MM.1S (cell line): ENCODE data around the gene ESPN.

ENCODE experiments used
- DNase-seq: peaks from one replicate; pipeline ENCODE4 v3.0.0-alpha.2; 2015
- H2AFZ ChIP-seq: fragments of 300-600 bp; sonication (generic); 2 replicates; pipeline ENCODE4 v1.6.0; 2016; ENCODE audit warnings: antibody characterized with exemption, low read length
- H3F3A ChIP-seq: fragments of 300-600 bp; sonication (generic); 2 replicates; pipeline ENCODE4 v1.6.1; 2016; ENCODE audit warnings: mild to moderate bottlenecking, antibody characterized with exemption, low read length, moderate library complexity, mixed read lengths; ENCODE audit not compliant: insufficient read depth
- H3K27ac ChIP-seq: fragments of 300-600 bp; sonication (generic); 2 replicates; pipeline ENCODE4 v1.5.1; 2016; ENCODE audit warnings: mild to moderate bottlenecking, low read length
- H3K27me3 ChIP-seq: fragments of 300-600 bp; sonication (generic); replicated peaks from 2 replicates; pipeline ENCODE4 v1.6.0; 2016; ENCODE audit warnings: low read length; ENCODE audit not compliant: insufficient read depth
- H3K36me3 ChIP-seq: fragments of 300-600 bp; sonication (generic); replicated peaks from 2 replicates; pipeline ENCODE4 v1.6.1; 2016; ENCODE audit warnings: mild to moderate bottlenecking, low read length, mixed read lengths; ENCODE audit not compliant: insufficient read depth
- H3K4me1 ChIP-seq: fragments of 300-600 bp; sonication (generic); 2 replicates; pipeline ENCODE4 v1.6.1; 2016; ENCODE audit warnings: low read length, mixed read lengths
- H3K4me2 ChIP-seq: fragments of 300-600 bp; sonication (generic); 2 replicates; pipeline ENCODE4 v1.6.0; 2016; ENCODE audit warnings: low read depth, low read length
- H3K4me3 ChIP-seq: fragments of 300-600 bp; sonication (generic); 2 replicates; pipeline ENCODE4 v1.5.1; 2016; ENCODE audit warnings: low read length, mixed read lengths
- H3K79me2 ChIP-seq: fragments of 300-600 bp; sonication (generic); 2 replicates; pipeline ENCODE4 v1.6.1; 2016; ENCODE audit warnings: mixed run types, low read length, mixed read lengths
- H3K9ac ChIP-seq: fragments of 300-600 bp; sonication (generic); 2 replicates; pipeline ENCODE4 v1.6.1; 2016; ENCODE audit warnings: low read length, mixed read lengths
- H3K9me2 ChIP-seq: fragments of 300-600 bp; sonication (generic); replicated peaks from 2 replicates; pipeline ENCODE4 v1.6.1; 2016; ENCODE audit warnings: mild to moderate bottlenecking, low read length, mixed read lengths; ENCODE audit not compliant: insufficient read depth
- H3K9me3 ChIP-seq: fragments of 300-600 bp; sonication (generic); replicated peaks from 2 replicates; pipeline ENCODE4 v1.6.1; 2016; ENCODE audit warnings: mild to moderate bottlenecking, low read length, mixed read lengths; ENCODE audit not compliant: insufficient read depth
- H4K20me1 ChIP-seq: fragments of 300-600 bp; sonication (generic); 2 replicates; pipeline ENCODE4 v1.6.1; 2016; ENCODE audit warnings: mild to moderate bottlenecking, low read length, moderate library complexity, mixed read lengths; ENCODE audit not compliant: insufficient read depth
- CTCF ChIP-seq: fragments of 300-600 bp; sonication (generic); IDR thresholded peaks from 2 replicates; pipeline ENCODE4 v1.5.1; 2016; ENCODE audit warnings: antibody characterized with exemption, low read length, mixed read lengths
- EZH2 ChIP-seq: fragments of 300-600 bp; sonication (generic); optimal IDR thresholded peaks from 2 replicates; pipeline ENCODE3; 2017; ENCODE audit warnings: low read depth, mild to moderate bottlenecking, antibody characterized with exemption, low read length, mixed read lengths
- EZH2phosphoT487 ChIP-seq: fragments of 300-600 bp; sonication (generic); IDR thresholded peaks from 2 replicates; pipeline ENCODE4 v1.6.1; 2018; ENCODE audit warnings: antibody characterized with exemption, low read length

The ESPN gene

GRCh38 chr1:6461051-6461530, 36.5 kb downstream of the ESPN start:
- DNase-seq = no peak
- no peaks in the 10 kb centered on the region for H3K4me1 ChIP-seq

GRCh38 chr1:6461538-6462411, 37.2 kb downstream of the ESPN start:
- H3K4me3 ChIP-seq = no peak overlapping the region
- no peaks in the 10 kb centered on the region for H3F3A ChIP-seq

More at GRCh38 chr1:6461051-6461530, 36.5 kb downstream of the ESPN start:
- no peaks in the 10 kb centered on the region for H3K36me3 ChIP-seq
- H3K79me2 ChIP-seq = no peaks in the 10 kb centered on the region
- no peaks in the 10 kb centered on the region for H3K9me3 ChIP-seq
- H3K4me2 ChIP-seq = no peak overlapping the region; the same call in 1 of the 2 replicates
- no peaks in the 10 kb centered on the region for H3K9me2 ChIP-seq
- no peak overlapping the region for H3K27ac ChIP-seq
- no peaks in the 10 kb centered on the region for H4K20me1 ChIP-seq
- H3K4me3 ChIP-seq = no peak overlapping the region
- no peak for TF ChIP-seq EZH2phosphoT487
- TF ChIP-seq EZH2 = no peak
- TF ChIP-seq CTCF = no peak
- H3F3A ChIP-seq = no peaks in the 10 kb centered on the region
- no peak overlapping the region for H2AFZ ChIP-seq
- peaks cover 86% of the 10 kb centered on the region for H3K27me3 ChIP-seq
- H3K9ac ChIP-seq = no peak overlapping the region

GRCh38 chr1:6462412-6463119, 38.0 kb downstream of the ESPN start:
- TF ChIP-seq CTCF (no peak), EZH2 (no peak), EZH2phosphoT487 (no peak)
- H3F3A ChIP-seq = no peaks in the 10 kb centered on the region
- H2AFZ ChIP-seq = no peak overlapping the region
- no peaks in the 10 kb centered on the region for H3K79me2 ChIP-seq
- DNase-seq = no peak
- H3K27ac ChIP-seq = no peak overlapping the region
- no peaks in the 10 kb centered on the region for H3K4me1 ChIP-seq
- H3K27me3 ChIP-seq = peaks cover 86% of the 10 kb centered on the region
- H4K20me1 ChIP-seq = no peaks in the 10 kb centered on the region
- no peak overlapping the region for H3K4me3 ChIP-seq
- H3K4me2 ChIP-seq = no peak overlapping the region
- H3K9ac ChIP-seq = no peak overlapping the region
- no peaks in the 10 kb centered on the region for H3K36me3 ChIP-seq
- no peaks in the 10 kb centered on the region for H3K9me2 ChIP-seq
- no peaks in the 10 kb centered on the region for H3K9me3 ChIP-seq

More at GRCh38 chr1:6461538-6462411, 37.2 kb downstream of the ESPN start:
- TF ChIP-seq EZH2phosphoT487 = no peak
- TF ChIP-seq CTCF = no peak
- TF ChIP-seq EZH2 = no peak
- H3K4me1 ChIP-seq = no peaks in the 10 kb centered on the region
- no peak overlapping the region for H2AFZ ChIP-seq
- no peak for DNase-seq
- H3K9me2 ChIP-seq = no peaks in the 10 kb centered on the region
- peaks cover 86% of the 10 kb centered on the region for H3K27me3 ChIP-seq
- H3K4me2 ChIP-seq = no peak overlapping the region
- no peaks in the 10 kb centered on the region for H3K79me2 ChIP-seq
- no peak overlapping the region for H3K9ac ChIP-seq
- no peaks in the 10 kb centered on the region for H3K9me3 ChIP-seq
- H4K20me1 ChIP-seq = no peaks in the 10 kb centered on the region
- H3K36me3 ChIP-seq = no peaks in the 10 kb centered on the region
- H3K27ac ChIP-seq = no peak overlapping the region
